OCI-LY7 (cell line): ENCODE measurements around the gene NTN4.

Experiments
- EZH2phosphoT487 ChIP-seq: fragments of 200-600 bp; sonication (generic); IDR thresholded peaks from 2 replicates; pipeline ENCODE4 v1.6.1; 2018; ENCODE audit warnings: low read depth, borderline replicate concordance, mild to moderate bottlenecking, mixed run types, antibody characterized with exemption, low read length, moderate library complexity, mixed read lengths
- TF ChIP-seq, protein P1 (sequence below): fragments of 200-600 bp; sonication (generic); conservative IDR thresholded peaks from 2 replicates; pipeline ENCODE4 v1.5.1; 2014; ENCODE audit warnings: mild to moderate bottlenecking, antibody characterized with exemption, low read length, moderate library complexity, mixed read lengths

DNA sequence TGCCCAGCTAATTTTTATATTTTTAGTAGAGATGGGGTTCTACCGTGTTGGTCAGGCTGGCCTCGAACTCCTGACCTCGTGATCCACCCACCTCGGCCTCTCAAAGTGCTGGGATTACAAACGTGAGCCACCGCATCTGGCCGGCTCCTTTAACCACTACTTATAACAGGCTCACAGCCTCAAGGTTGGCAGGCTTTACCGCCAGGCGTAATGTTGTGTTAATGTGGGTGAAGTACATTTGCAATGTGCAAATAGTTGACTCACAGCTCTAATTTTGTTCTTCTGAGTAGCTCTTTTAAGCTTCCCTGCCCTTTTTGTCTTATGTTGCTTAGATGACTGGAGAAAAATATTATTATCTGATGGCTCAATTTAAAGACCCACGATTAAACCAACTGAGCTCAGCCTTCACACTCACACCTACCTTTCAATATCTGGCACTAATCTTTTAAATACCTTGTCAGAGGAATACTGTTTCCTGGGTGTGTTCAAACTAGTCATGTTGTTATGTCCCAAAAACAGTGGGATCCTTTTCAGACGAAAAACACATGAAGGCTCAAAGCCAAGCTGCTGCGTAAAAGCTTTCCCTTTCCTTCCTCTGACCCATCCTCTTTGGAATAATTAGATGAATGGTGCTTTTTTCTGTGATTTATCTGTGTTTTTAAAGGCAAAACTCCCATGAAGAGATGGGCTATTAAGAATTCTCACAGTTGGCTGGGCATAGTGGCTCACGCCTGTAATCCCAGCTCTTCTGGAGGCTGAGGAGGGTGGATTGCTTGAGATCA is 182.1 kb downstream of the NTN4 start:
- TF ChIP-seq, protein P1, sequence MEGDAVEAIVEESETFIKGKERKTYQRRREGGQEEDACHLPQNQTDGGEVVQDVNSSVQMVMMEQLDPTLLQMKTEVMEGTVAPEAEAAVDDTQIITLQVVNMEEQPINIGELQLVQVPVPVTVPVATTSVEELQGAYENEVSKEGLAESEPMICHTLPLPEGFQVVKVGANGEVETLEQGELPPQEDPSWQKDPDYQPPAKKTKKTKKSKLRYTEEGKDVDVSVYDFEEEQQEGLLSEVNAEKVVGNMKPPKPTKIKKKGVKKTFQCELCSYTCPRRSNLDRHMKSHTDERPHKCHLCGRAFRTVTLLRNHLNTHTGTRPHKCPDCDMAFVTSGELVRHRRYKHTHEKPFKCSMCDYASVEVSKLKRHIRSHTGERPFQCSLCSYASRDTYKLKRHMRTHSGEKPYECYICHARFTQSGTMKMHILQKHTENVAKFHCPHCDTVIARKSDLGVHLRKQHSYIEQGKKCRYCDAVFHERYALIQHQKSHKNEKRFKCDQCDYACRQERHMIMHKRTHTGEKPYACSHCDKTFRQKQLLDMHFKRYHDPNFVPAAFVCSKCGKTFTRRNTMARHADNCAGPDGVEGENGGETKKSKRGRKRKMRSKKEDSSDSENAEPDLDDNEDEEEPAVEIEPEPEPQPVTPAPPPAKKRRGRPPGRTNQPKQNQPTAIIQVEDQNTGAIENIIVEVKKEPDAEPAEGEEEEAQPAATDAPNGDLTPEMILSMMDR = no peak
- no peak for TF ChIP-seq EZH2phosphoT487
